GM12878 (cell line): ENCODE results near the gene OTOP3. TPM values are rescaled to one million over a fixed set of nuclear protein-coding genes. Genes with fewer than 3 reads are reported as not detected.

Experiments
- ATAC-seq: fragments of 200-7000 bp; cut with Tn5 transposase; 3 replicates; pipeline ENCODE4 v1.9.1; 2020; ENCODE audit warnings: mild to moderate bottlenecking, moderate library complexity
- BruUV-seq: library from RNA; stranded (reverse); fragments of 400-500 nt; replicated peaks from 2 replicates; lab custom pipeline; 2021; lab: Mats Ljungman, UMichigan
- CTCF ChIA-PET: fragments of 300-600 bp; sonication (Branson Sonifier 250); formaldehyde crosslinking; extraction: SDS; loops from one replicate; lab custom pipeline; 2021; ENCODE audit warnings: inconsistent platforms; lab: Yijun Ruan, JAX
- POLR2A ChIA-PET: fragments of 350-600 bp; formaldehyde crosslinking; extraction: SDS; loops from one replicate; lab custom pipeline; 2021; ENCODE audit warnings: inconsistent platforms; lab: Charles Lee
- RAD21 ChIA-PET: fragments of 300-600 bp; sonication (Branson Sonifier 250); formaldehyde crosslinking; loops from one replicate; lab custom pipeline; 2023; ENCODE audit warnings: antibody characterized with exemption; ENCODE audit not compliant: unreplicated experiment; lab: Charles Lee
- SMC1A ChIA-PET: fragments of 300-600 bp; sonication (Branson Sonifier 250); formaldehyde crosslinking; loops from one replicate; lab custom pipeline; 2023; ENCODE audit not compliant: unreplicated experiment, uncharacterized antibody; lab: Charles Lee
- DNase-seq: peaks from one replicate; pipeline ENCODE4 v3.0.0-alpha.2; 2011; ENCODE audit warnings: low read depth, low spot score
- FAIRE-seq: peaks from 3 replicates; lab custom pipeline; 2011; peaks lifted over from hg19 to GRCh38; lab: Jason Lieb, UNC
- H2AFZ ChIP-seq: 2 replicates; pipeline ENCODE4 v1.6.0; 2011; ENCODE audit warnings: low read depth, low read length, control low read depth; ENCODE audit not compliant: control insufficient read depth
- H3K27ac ChIP-seq: 2 replicates; pipeline ENCODE4 v1.5.1; 2011; ENCODE audit warnings: control low read depth; ENCODE audit not compliant: control insufficient read depth, insufficient read depth
- H3K27me3 ChIP-seq, 2 experiments: replicated peaks in 1 of 2; 2 replicates each; pipeline versions ENCODE4 v1.6.0 to v1.6.1; 2011; ENCODE audit warnings: low read length in 1 of 2; ENCODE audit not compliant: control insufficient read depth in 2 of 2, insufficient read depth in 2 of 2
- H3K36me3 ChIP-seq, 2 experiments: 2 replicates each; pipeline ENCODE4 v1.5.1; 2011; ENCODE audit warnings: low read length in 1 of 2; ENCODE audit not compliant: control insufficient read depth in 2 of 2, insufficient read depth in 2 of 2
- H3K4me1 ChIP-seq: 2 replicates; pipeline ENCODE4 v1.6.1; 2011; ENCODE audit warnings: mild to moderate bottlenecking, low read length, moderate library complexity, mixed read lengths; ENCODE audit not compliant: control insufficient read depth, insufficient read depth
- H3K4me2 ChIP-seq: 2 replicates; pipeline ENCODE4 v1.6.0; 2011; ENCODE audit warnings: control low read depth; ENCODE audit not compliant: control insufficient read depth, insufficient read depth
- H3K4me3 ChIP-seq: fragments of 200-600 bp; sonication (generic); 2 replicates; pipeline ENCODE4 v1.5.1; 2016
- H3K79me2 ChIP-seq: 2 replicates; pipeline ENCODE4 v1.6.0; 2011; ENCODE audit warnings: low read length; ENCODE audit not compliant: control insufficient read depth, insufficient read depth
- H3K9ac ChIP-seq: 2 replicates; pipeline ENCODE4 v1.8.0; 2011; ENCODE audit warnings: low read length, control low read depth, mixed read lengths; ENCODE audit not compliant: control insufficient read depth, insufficient read depth
- H3K9me3 ChIP-seq: replicated peaks from 3 replicates; pipeline ENCODE4 v1.5.1; 2011; ENCODE audit warnings: mild to moderate bottlenecking, low read length; ENCODE audit not compliant: control insufficient read depth, insufficient read depth
- H4K20me1 ChIP-seq: 2 replicates; pipeline ENCODE4 v1.6.0; 2011; ENCODE audit not compliant: control insufficient read depth, insufficient read depth
- ATF3 ChIP-seq: IDR thresholded peaks from 2 replicates; pipeline ENCODE4 v1.6.1; 2011; ENCODE audit warnings: low read depth, mild to moderate bottlenecking, low read length, moderate library complexity, borderline replicate concordance; ENCODE audit errors: extremely low read depth
- HDGF ChIP-seq: fragments of 450-650 bp; IDR thresholded peaks from 2 replicates; pipeline ENCODE4 v1.6.1; 2016; ENCODE audit warnings: antibody characterized with exemption
- IRF3 ChIP-seq: fragments of 450-650 bp; IDR thresholded peaks from 2 replicates; pipeline ENCODE4 v1.6.1; 2014; ENCODE audit warnings: mild to moderate bottlenecking
- PKNOX1 ChIP-seq: fragments of 450-650 bp; IDR thresholded peaks from 2 replicates; pipeline ENCODE4 v1.6.1; 2016; ENCODE audit warnings: mild to moderate bottlenecking
- POLR2AphosphoS5 ChIP-seq: IDR thresholded peaks from 2 replicates; pipeline ENCODE4 v1.6.1; 2011; ENCODE audit warnings: mild to moderate bottlenecking, low read length, inconsistent platforms
- RAD21 ChIP-seq: IDR thresholded peaks from 2 replicates; pipeline ENCODE4 v1.6.1; 2011; ENCODE audit warnings: mild to moderate bottlenecking, low read depth, low read length, moderate library complexity; ENCODE audit not compliant: insufficient read depth
- TCF12 ChIP-seq: IDR thresholded peaks from 2 replicates; pipeline ENCODE4 v1.6.1; 2011; ENCODE audit warnings: low read depth, mild to moderate bottlenecking, low read length
- WRNIP1 ChIP-seq: IDR thresholded peaks from 2 replicates; pipeline ENCODE4 v1.6.1; 2011; ENCODE audit warnings: low read depth, low read length, improper control_type of control experiment, borderline replicate concordance
- ZNF592 ChIP-seq: fragments of 450-650 bp; IDR thresholded peaks from 2 replicates; pipeline ENCODE4 v1.6.1; 2017; ENCODE audit warnings: mild to moderate bottlenecking, moderate library complexity
- WGBS: methylation state at CpG from one replicate; pipeline ENCODE4 v1.1.6; 2016; ENCODE audit warnings: low lambda C conversion rate; ENCODE audit not compliant: insufficient replicate concordance, insufficient coverage; ENCODE audit errors: missing lambda C conversion rate; 5-methylcytosine and 5-hydroxymethylcytosine counted together
- in situ Hi-C: fragments of 300-500 bp; cut with MboI; formaldehyde crosslinking; loops from 9 replicates; pipeline ENCODE4 v1.14.3; 2018; ENCODE audit warnings: mixed read lengths
- intact Hi-C: fragments of 100-400 bp; cut with micrococcal nuclease; formaldehyde crosslinking; loops from one replicate; pipeline ENCODE4 v1.14.2; 2022; ENCODE audit not compliant: unreplicated experiment
- polyA plus RNA-seq, 11 experiments: library from polyadenylated mRNA; depleted of rRNA in 4 of 11; unstranded in 6 of 11; stranded (reverse) in 5 of 11; fragments of >200 nt; fragmentation: Nextera tagmentation in 4 of 11; fragmentation: Illumina TruSeq in 1 of 11; extraction: Ambion mirVana in 4 of 11; extraction: Trizol in 1 of 11; gene quantifications; 1 replicate in 1 of 11; 2 replicates in 10 of 11; pipeline versions ENCODE4 v1.2.1 to v1.2.3, GENCODE V29; 2011 to 2016; ENCODE audit warnings: inconsistent platforms in 2 of 11, missing spikeins in 2 of 11, low read depth in 1 of 11
- total RNA-seq, 4 experiments: library from RNA; depleted of rRNA in 3 of 4; stranded (reverse); fragments of >200 nt in 3 of 4; fragmentation: Illumina TruSeq in 1 of 4; extraction: Trizol in 1 of 4; gene quantifications; 2 replicates each; pipeline versions ENCODE4 v1.2.1 to v1.2.3, GENCODE V29; 2013 to 2021

OTOP3 gene
- total and polyA plus RNA-seq, 10 of the 15 experiments (the other 5 are each of a cell fraction or from before 2014, with no cell fraction given), result 0.03 to 0.06 TPM; not detected in 8

- no peak for TF ChIP-seq ZNF592
- no peak for TF ChIP-seq TCF12
- TF ChIP-seq ATF3, result no peak
Measured at GRCh38 chr17:74949455-74950115, 13.9 kb downstream of the OTOP3 start (continued).

- SMC1A ChIA-PET, result interaction anchor here (0.9 to 1.6 kb wide), 2 partner anchors 25 to 77 kb away, joined by 3 read pairs; partner anchors contain the start of gene FDXR
- RAD21 ChIA-PET, result no interaction called here
- Histone ChIP-seq H3K9me3 (no peaks in the 10 kb centered on the region), H4K20me1 (no peaks in the 10 kb centered on the region), H3K4me2 (no peak overlapping the region), H3K79me2 (no peaks in the 10 kb centered on the region), H2AFZ (no peak overlapping the region), H3K36me3 (no peaks in the 10 kb centered on the region), H3K9ac (no peak overlapping the region), H3K27ac (no peak overlapping the region), H3K27me3 (no peaks in the 10 kb centered on the region), H3K4me1 (peaks cover 4% of the 10 kb centered on the region; the same call in 1 of the 2 replicates), H3K4me3 (no peak overlapping the region)
- intact Hi-C loops (no loop called here), in situ Hi-C loops (no loop called here)
- WGBS, result 58% methylated on average over 8 of the region's 8 CpGs
- DNase-seq (no peak), ATAC-seq (no peak), FAIRE-seq (no peak)
- POLR2A ChIA-PET, result no interaction called here
- TF ChIP-seq IRF3 (no peak), PKNOX1 (no peak), RAD21 (no peak), WRNIP1 (no peak), POLR2AphosphoS5 (no peak), HDGF (no peak)
- CTCF ChIA-PET, result interaction anchor here (3.4 to 13.8 kb wide), 2 partner anchors 11 to 26 kb away, joined by 21 to 274 read pairs; partner anchors contain the start of genes OTOP2 and USH1G
- no TSS peak for BruUV-seq
Measured at GRCh38 chr17:74950207-74950606, 14.5 kb downstream of the OTOP3 start.
